ENCODE measurements around the gene MORN1.

GRCh38 chr1:2302292-2302925, 88.9 kb downstream of the MORN1 start:
- TF ChIP-seq, protein P1, sequence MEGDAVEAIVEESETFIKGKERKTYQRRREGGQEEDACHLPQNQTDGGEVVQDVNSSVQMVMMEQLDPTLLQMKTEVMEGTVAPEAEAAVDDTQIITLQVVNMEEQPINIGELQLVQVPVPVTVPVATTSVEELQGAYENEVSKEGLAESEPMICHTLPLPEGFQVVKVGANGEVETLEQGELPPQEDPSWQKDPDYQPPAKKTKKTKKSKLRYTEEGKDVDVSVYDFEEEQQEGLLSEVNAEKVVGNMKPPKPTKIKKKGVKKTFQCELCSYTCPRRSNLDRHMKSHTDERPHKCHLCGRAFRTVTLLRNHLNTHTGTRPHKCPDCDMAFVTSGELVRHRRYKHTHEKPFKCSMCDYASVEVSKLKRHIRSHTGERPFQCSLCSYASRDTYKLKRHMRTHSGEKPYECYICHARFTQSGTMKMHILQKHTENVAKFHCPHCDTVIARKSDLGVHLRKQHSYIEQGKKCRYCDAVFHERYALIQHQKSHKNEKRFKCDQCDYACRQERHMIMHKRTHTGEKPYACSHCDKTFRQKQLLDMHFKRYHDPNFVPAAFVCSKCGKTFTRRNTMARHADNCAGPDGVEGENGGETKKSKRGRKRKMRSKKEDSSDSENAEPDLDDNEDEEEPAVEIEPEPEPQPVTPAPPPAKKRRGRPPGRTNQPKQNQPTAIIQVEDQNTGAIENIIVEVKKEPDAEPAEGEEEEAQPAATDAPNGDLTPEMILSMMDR (IDR thresholded peaks at IDR 0.05; ENCODE audit: low read depth, low read length): no peak
- no peak for TF ChIP-seq EZH2phosphoT487 (IDR thresholded peaks at IDR 0.05; ENCODE audit: low read depth)

Measured in OCI-LY3 (cell line).